ENCODE results near the gene RERE.

The RERE gene

GRCh38 chr1:8817412-8818324 is at the start of gene RERE:
TSS of gene RERE (minus strand) at chr1:8817640.
- peak; percentile 77 to 95 for DNase-seq

- DNase-seq, result no peak
Observed at GRCh38 chr1:8866792-8867415, 49.5 kb upstream of the RERE start.

GRCh38 chr1:8866173-8866791 is 48.8 kb upstream of the RERE start:
- no peak for DNase-seq

- no peak for DNase-seq
Observed at GRCh38 chr1:8864713-8865344, 47.4 kb upstream of the RERE start.

GRCh38 chr1:8863794-8864233 is 46.4 kb upstream of the RERE start:
- DNase-seq, result no peak

- no peak for DNase-seq
Observed at GRCh38 chr1:8863138-8863537, 45.7 kb upstream of the RERE start.

- peak; percentile 27 to 65 for DNase-seq
Observed at GRCh38 chr1:8862528-8862927, 45.1 kb upstream of the RERE start.

GRCh38 chr1:8860738-8861516 is 43.5 kb upstream of the RERE start:
- no peak for DNase-seq

- peak; percentile 21 to 57 for DNase-seq
Observed at GRCh38 chr1:8858888-8859706, 41.7 kb upstream of the RERE start.

GRCh38 chr1:8858112-8858668 is 40.8 kb upstream of the RERE start:
- DNase-seq, result no peak

- DNase-seq, result no peak
Observed at GRCh38 chr1:8856689-8857412, 39.4 kb upstream of the RERE start.

- DNase-seq, result peak in 1 of 2 experiments; percentile 17
Observed at GRCh38 chr1:8854240-8854639, 36.8 kb upstream of the RERE start.

- no peak for DNase-seq
Observed at GRCh38 chr1:8851060-8851459, 33.6 kb upstream of the RERE start.

GRCh38 chr1:8848663-8849386 is 31.4 kb upstream of the RERE start:
- peak; percentile 75 to 92 for DNase-seq

GRCh38 chr1:8847990-8848389 is 30.6 kb upstream of the RERE start:
- DNase-seq, result no peak

- DNase-seq, result no peak
Observed at GRCh38 chr1:8846263-8846662, 28.8 kb upstream of the RERE start.

GRCh38 chr1:8845104-8846097 is 28.0 kb upstream of the RERE start:
- no peak for DNase-seq

- DNase-seq, result no peak
Observed at GRCh38 chr1:8844501-8845006, 27.1 kb upstream of the RERE start.

Data from NCI-H526 (cell line).